NCI-H1048 (cell line): Measurements from ENCODE around the gene TMEM33.
A peak's percentile ranks its signal among the peaks of the same experiment; 100 is the strongest.
"Not testable (repeated sequence)": the region's sequence is repeated elsewhere in the genome, so short reads cannot be mapped to it uniquely, and the experiment has no call there.

Experiments
- DNase-seq: peaks from one replicate; lab custom pipeline; 2025; lab: John Stamatoyannopoulos, UW

The TMEM33 gene, protein sequence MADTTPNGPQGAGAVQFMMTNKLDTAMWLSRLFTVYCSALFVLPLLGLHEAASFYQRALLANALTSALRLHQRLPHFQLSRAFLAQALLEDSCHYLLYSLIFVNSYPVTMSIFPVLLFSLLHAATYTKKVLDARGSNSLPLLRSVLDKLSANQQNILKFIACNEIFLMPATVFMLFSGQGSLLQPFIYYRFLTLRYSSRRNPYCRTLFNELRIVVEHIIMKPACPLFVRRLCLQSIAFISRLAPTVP

GRCh38 chr4:41934901-41935651 is at the start of gene TMEM33:
TMEM33 (plus strand) TSS chr4:41935429; CDS start chr4:41935485, 56 bp downstream.
- peak; percentile 56 for DNase-seq

- no peak for DNase-seq
Measured at GRCh38 chr4:41885456-41885855, 49.8 kb upstream of the TMEM33 start.

DNA sequence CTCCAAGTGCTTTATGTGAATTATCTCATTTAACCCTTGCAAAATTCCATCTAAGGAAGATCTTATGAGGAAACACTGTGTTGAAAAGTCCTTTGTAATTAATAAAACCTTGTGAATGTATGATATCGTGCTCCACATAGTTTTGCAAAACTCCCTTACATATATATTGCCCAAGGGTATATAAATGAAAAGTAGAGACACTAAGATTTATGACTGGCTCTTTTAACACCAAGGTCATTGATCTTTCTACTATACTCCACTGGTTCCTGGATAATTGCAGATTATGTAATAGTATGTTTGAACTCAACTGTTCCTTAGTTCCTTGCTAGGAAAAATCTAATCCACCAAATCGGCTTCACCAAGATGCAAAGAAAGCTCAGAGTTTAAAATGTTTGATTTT is 48.0 kb upstream of the TMEM33 start:
- no peak for DNase-seq

- no peak for DNase-seq
Measured at GRCh38 chr4:41887821-41888686, 47.2 kb upstream of the TMEM33 start.

DNA sequence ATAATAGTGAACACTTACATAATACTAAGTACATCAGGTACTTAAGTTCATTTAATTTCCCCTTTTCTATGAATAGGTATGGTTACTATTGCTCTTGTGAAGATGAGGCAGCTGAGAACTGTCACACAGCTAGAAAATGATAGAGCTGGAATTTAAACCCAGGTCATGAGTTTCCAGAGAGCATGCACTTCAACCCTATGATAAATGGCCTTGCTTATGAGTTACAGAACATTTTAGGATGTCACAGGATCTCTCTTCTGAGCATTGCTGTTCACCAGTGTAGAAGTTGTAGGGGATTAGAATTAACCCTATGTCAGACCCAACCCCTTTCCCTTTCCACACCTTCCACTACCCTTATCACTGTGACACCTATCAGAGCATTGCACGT is 46.5 kb upstream of the TMEM33 start:
- no peak for DNase-seq

DNA sequence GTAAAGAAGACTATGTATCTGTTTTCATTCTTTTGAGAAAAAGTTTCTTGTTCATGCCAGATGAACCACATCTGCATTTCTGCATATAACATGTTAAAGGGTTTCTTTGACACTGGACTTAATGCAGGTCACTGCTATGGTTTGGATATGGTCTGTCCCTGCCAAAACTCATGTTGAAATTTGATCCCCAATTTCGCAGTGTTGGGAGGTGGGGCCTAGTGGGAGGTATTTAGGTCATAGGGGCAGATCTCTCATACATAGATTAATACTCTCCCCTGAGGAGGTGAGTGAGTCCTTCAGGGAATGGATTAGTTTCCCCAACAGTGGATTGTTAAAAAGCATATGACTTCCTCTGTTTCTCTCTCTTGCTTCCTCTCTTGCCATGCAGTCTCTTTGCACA is 45.9 kb upstream of the TMEM33 start:
- DNase-seq: no peak

DNA sequence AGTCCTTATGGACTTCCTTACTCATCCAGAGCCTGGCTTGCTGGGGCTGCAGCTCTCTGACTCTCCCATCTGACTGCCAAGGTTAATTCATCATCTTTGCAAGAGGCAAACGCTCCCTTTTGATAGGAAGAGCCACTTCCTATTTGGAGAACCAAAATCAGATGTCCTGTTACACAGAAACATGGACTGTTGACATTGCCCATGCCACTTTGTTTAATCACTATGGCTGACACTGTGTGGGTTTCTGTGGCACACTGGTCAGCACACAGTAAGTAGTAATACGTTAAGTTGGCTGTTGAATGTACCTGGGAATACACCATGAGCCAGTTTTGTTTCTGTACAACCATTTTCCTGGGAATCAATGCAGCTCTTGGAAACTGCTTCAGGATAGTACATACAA is 45.1 kb upstream of the TMEM33 start:
- DNase-seq: no peak

- no peak for DNase-seq
Measured at GRCh38 chr4:41896648-41897047, 38.6 kb upstream of the TMEM33 start.

- DNase-seq: no peak
Measured at GRCh38 chr4:41897698-41898097, 37.5 kb upstream of the TMEM33 start.

GRCh38 chr4:41909136-41909535 is 26.1 kb upstream of the TMEM33 start:
- not testable (repeated sequence) for DNase-seq

DNA sequence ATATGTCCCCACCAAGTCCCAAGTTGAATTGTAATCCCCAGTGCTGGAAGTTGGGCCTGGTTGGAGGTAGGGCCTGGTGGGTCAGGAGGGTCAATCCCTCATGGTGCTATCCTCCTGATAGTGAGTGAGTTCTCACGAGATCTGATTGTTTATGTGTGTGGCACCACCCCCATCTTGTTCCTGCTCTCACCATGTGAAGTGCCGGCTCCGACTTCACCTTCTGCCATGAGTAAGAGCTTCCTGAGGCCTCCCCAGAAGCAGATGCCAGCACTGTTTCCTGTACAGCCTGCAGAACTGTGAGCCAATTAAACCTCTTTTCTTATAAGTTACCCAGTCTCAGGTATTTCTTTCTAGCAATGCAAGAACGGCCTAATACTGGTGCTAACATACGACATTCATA is 22.7 kb upstream of the TMEM33 start:
- no peak for DNase-seq

GRCh38 chr4:41913509-41913908 is 21.7 kb upstream of the TMEM33 start:
- no peak for DNase-seq

DNA sequence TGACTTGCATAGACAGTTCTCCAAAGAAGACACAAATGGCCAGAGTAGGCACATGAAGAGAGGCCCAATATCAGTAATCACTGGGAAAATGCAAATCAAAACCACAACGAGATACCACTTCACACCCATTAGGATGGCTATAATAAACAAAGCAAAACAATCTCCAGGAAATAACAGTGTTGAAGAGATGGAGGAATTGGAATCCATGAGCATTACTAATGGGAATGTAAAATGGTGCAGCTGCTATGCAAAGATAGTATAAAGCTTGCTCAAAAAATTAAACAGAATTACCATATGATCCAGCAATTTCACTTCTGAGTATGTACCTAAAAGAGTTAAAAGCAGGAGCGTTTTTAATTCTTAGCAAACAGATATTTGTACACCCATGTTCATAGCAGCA is 17.0 kb upstream of the TMEM33 start:
- DNase-seq: no peak

GRCh38 chr4:41920416-41920815 is 14.8 kb upstream of the TMEM33 start:
- DNase-seq: not testable (repeated sequence)

DNA sequence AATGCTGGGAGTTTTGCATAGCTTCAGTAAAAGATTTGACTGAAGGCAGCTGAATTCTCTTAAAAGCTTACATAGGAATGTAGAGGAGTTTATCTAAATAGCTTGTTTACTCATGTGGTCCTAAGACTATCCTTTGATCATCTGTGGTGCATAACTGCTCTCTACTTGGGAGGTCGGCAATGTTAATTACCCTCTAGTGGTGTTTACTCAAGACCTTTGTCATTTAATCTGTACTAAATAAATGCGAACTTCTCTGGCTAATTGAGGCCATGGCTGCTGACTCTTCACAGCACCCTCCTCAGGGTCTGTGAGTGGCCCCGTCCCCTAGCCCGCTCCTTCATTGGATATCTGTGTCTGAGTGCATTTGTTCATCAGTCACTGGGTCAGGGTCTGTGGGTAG is 13.8 kb upstream of the TMEM33 start:
- no peak for DNase-seq

DNA sequence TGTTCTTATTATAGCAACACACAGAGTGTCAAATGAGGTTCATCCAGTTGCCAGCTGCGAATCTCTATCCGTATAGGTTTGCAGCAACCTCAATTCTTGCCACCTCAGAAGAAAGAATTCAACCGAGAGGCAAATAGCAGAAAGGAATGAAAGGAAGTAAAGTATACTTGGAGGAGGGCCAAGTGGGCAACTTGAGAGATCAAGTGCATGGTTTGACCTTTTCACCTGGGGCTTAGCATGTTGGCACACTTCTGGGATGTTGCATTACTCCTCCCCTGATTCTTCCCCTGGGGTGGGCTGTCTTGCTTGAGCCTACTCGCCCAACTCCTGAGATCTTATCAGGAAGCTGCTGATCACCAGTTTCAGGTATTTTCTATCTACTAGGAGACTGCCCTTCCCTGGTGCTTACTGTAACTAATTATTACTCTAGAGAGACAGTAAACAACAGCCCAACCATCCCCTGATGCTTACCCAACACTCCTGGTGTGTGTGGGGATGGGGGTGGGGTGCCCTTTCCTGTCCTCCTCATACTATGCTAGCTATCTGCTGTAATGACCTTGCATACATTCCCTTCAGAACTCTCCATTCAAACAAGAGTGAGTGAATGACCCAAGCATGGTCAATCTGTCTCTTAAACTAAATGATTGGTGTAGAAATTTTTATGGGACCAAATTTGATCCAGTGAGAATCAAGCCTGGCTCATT is 7.3 kb upstream of the TMEM33 start:
- DNase-seq: no peak

- no peak for DNase-seq
Measured at GRCh38 chr4:41930139-41930831, 4.9 kb upstream of the TMEM33 start.

GRCh38 chr4:41932988-41933387 is 2.2 kb upstream of the TMEM33 start:
- no peak for DNase-seq

DNA sequence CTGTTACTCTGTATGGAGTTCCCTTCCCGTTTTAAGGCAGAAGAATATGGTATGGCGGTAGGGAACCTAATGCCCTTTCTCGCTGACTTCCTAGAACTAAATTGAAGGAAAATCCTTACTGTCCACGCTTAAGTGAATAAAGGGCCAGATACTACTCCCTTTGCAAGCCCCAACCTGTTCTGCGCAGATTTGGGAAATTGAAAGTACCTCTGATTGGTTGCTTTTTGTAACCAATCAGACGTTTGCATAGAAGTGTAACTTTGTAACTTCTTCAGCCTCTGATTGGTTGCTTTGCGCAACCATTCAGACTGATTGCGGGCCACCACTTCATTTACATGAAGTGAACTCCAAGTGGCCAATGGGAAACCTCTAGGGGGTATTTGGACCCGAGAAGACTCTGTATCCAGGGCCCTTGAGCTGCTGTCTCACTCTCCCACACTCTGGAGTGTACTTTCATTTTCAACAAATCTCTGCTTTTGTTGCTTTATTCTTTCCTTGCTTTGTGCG is 1.2 kb upstream of the TMEM33 start:
- peak; percentile 25 for DNase-seq

DNA sequence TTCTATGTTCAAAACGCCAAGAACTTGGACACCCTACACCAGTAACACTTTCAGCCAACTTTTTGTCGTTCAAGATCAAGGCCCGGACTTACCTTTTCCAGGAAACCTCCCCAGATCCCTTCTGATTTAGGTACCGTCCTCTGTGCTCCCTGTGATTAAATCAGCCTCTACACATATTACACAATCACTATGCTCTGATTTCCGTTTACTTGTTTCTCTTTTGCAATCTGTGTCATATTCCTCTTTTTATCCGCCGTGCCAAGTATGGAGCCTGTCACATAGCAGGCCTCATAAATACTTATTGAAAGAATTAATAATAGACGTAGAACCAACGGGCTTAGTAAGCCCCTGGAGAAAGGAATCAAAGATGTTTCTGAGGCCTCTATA is 722 bp upstream of the TMEM33 start:
- DNase-seq: no peak

GRCh38 chr4:41935652-41936021 is 408 bp downstream of the TMEM33 start:
- no peak for DNase-seq
